ENCODE measurements around the gene CYP2A7. TPM values are rescaled to one million over a fixed set of nuclear protein-coding genes. Genes with fewer than 3 reads are reported as not detected.
A peak's percentile ranks its signal among the peaks of the same experiment; 100 is the strongest.
"Not testable (repeated sequence)": the region's sequence is repeated elsewhere in the genome, so short reads cannot be mapped to it uniquely, and the experiment has no call there.

Gene CYP2A7
- total and polyA plus RNA-seq, 7 experiments from 2014 or later: not detected

- intact Hi-C loops (cut with micrococcal nuclease): no loop called here
- no peak for DNase-seq
- POLR2A ChIA-PET: interaction anchor here (0.6 kb wide), 1 partner anchor 88 kb away, joined by 3 read pairs; no protein-coding TSS in a partner anchor
- peaks cover 0 to 9% of the 10 kb centered on the region in 2 donors for H3K4me1 ChIP-seq (ENCODE audit: control insufficient read depth in 2 of 2, insufficient read depth in 2 of 2, low read length in 2 of 2)
- H3K36me3 ChIP-seq (ENCODE audit: control insufficient read depth in 2 of 3, insufficient read depth in 3 of 3, low read length in 3 of 3): no peaks in the 10 kb centered on the region
- H3K27me3 ChIP-seq (ENCODE audit: control insufficient read depth in 2 of 2, insufficient read depth in 2 of 2, low read length in 2 of 2): no peaks in the 10 kb centered on the region
- Mint-ChIP-seq H3K4me1 (peaks cover 10 to 19% (median 14%) of the 10 kb centered on the region in 7 donors), H3K36me3 (peaks cover 0 to 16% (median 4%) of the 10 kb centered on the region in 5 donors), H3K4me3 (no peak overlapping the region), H3K27me3 (peaks cover 0 to 58% (median 7%) of the 10 kb centered on the region in 5 donors), H3K9me3 (peaks cover 0 to 16% (median 0%) of the 10 kb centered on the region in 11 donors), H3K27ac (no peak overlapping the region)
- no peak overlapping the region for H3K27ac ChIP-seq (ENCODE audit: low read depth, low read length)
- H3K9me3 ChIP-seq (ENCODE audit: control insufficient read depth in 2 of 3, low read length in 3 of 3): no peaks in the 10 kb centered on the region
- H3K4me3 ChIP-seq (ENCODE audit: low read length): no peak overlapping the region
- CTCF ChIA-PET: no interaction called here
- ATAC-seq: no peak
These were observed 9.8 kb downstream of the CYP2A7 start for GRCh38 chr19:40872209-40872608.

- no peak overlapping the region for H3K4me3 ChIP-seq (ENCODE audit: low read length)
- Mint-ChIP-seq H3K4me1 (peaks cover 0 to 3% (median 0%) of the 10 kb centered on the region in 7 donors), H3K36me3 (peaks cover 0 to 10% (median 0%) of the 10 kb centered on the region in 5 donors), H3K27ac (no peak overlapping the region), H3K9me3 (peaks cover 0 to 6% (median 0%) of the 10 kb centered on the region in 11 donors), H3K27me3 (peaks cover 0 to 48% (median 4%) of the 10 kb centered on the region in 5 donors), H3K4me3 (no peak overlapping the region)
- intact Hi-C loops (cut with micrococcal nuclease): loop anchor here in 1 of 2 donors (2.0 kb wide), 1 partner anchor 29 kb away; no protein-coding TSS in a partner anchor
- no peaks in the 10 kb centered on the region for H3K27me3 ChIP-seq (ENCODE audit: control insufficient read depth in 2 of 2, insufficient read depth in 2 of 2, low read length in 2 of 2)
- no peaks in the 10 kb centered on the region for H3K9me3 ChIP-seq (ENCODE audit: control insufficient read depth in 2 of 3, low read length in 3 of 3)
- POLR2A ChIA-PET: no interaction called here
- CTCF ChIA-PET: no interaction called here
- no peaks in the 10 kb centered on the region for H3K4me1 ChIP-seq (ENCODE audit: control insufficient read depth in 2 of 2, insufficient read depth in 2 of 2, low read length in 2 of 2)
- ATAC-seq (no peak), DNase-seq (no peak)
- no peaks in the 10 kb centered on the region for H3K36me3 ChIP-seq (ENCODE audit: control insufficient read depth in 2 of 3, insufficient read depth in 3 of 3, low read length in 3 of 3)
- H3K27ac ChIP-seq (ENCODE audit: low read depth, low read length): no peak overlapping the region
These were observed 14.3 kb downstream of the CYP2A7 start for GRCh38 chr19:40867701-40868100.

- H3K4me1 ChIP-seq (ENCODE audit: control insufficient read depth in 2 of 2, insufficient read depth in 2 of 2, low read length in 2 of 2); intact Hi-C loops (cut with micrococcal nuclease); H3K9me3 Mint-ChIP-seq; DNase-seq; H3K4me1 Mint-ChIP-seq; CTCF ChIA-PET; H3K36me3 Mint-ChIP-seq; ATAC-seq; POLR2A ChIA-PET; H3K4me3 Mint-ChIP-seq; H3K4me3 ChIP-seq (ENCODE audit: low read length); H3K27me3 ChIP-seq (ENCODE audit: control insufficient read depth in 2 of 2, insufficient read depth in 2 of 2, low read length in 2 of 2); H3K27ac ChIP-seq (ENCODE audit: low read depth, low read length); H3K36me3 ChIP-seq (ENCODE audit: control insufficient read depth in 2 of 3, insufficient read depth in 3 of 3, low read length in 3 of 3); H3K9me3 ChIP-seq (ENCODE audit: control insufficient read depth in 2 of 3, low read length in 3 of 3): not testable (repeated sequence)
- peak overlapping the region in 1 of 9 donors; percentile 67 for H3K27ac Mint-ChIP-seq
- H3K27me3 Mint-ChIP-seq: peaks cover 0 to 35% (median 4%) of the 10 kb centered on the region in 5 donors
These were observed 17.1 kb downstream of the CYP2A7 start for GRCh38 chr19:40864739-40865496.

GRCh38 chr19:40862785-40863184 lies 19.2 kb downstream of the CYP2A7 start:
- H3K4me1 ChIP-seq (ENCODE audit: control insufficient read depth in 2 of 2, insufficient read depth in 2 of 2, low read length in 2 of 2): no peaks in the 10 kb centered on the region
- no peaks in the 10 kb centered on the region for H3K36me3 ChIP-seq (ENCODE audit: control insufficient read depth in 2 of 3, insufficient read depth in 3 of 3, low read length in 3 of 3)
- no peaks in the 10 kb centered on the region for H3K9me3 ChIP-seq (ENCODE audit: control insufficient read depth in 2 of 3, low read length in 3 of 3)
- Mint-ChIP-seq H3K4me3 (no peak overlapping the region), H3K36me3 (no peaks in the 10 kb centered on the region), H3K27me3 (peaks cover 0 to 26% (median 4%) of the 10 kb centered on the region in 5 donors), H3K9me3 (no peaks in the 10 kb centered on the region), H3K4me1 (peaks cover 0 to 3% (median 0%) of the 10 kb centered on the region in 7 donors), H3K27ac (no peak overlapping the region)
- DNase-seq: no peak
- ATAC-seq: no peak
- ChIA-PET CTCF (interaction anchor here (0.7 kb wide), 1 partner anchor 442 kb away, joined by 3 read pairs; no protein-coding TSS in a partner anchor), POLR2A (interaction anchor here (0.7 kb wide), 1 partner anchor 515 kb away, joined by 3 read pairs; the partner anchor contains the start of genes C19orf47 and PLD3)
- no peak overlapping the region for H3K4me3 ChIP-seq (ENCODE audit: low read length)
- intact Hi-C loops (cut with micrococcal nuclease): no loop called here
- H3K27me3 ChIP-seq (ENCODE audit: control insufficient read depth in 2 of 2, insufficient read depth in 2 of 2, low read length in 2 of 2): no peaks in the 10 kb centered on the region
- H3K27ac ChIP-seq (ENCODE audit: low read depth, low read length): no peak overlapping the region

- Histone ChIP-seq H3K27me3 (ENCODE audit: control insufficient read depth in 2 of 2, insufficient read depth in 2 of 2, low read length in 2 of 2) (no peaks in the 10 kb centered on the region), H3K4me3 (ENCODE audit: low read length) (no peak overlapping the region), H3K9me3 (ENCODE audit: control insufficient read depth in 2 of 3, low read length in 3 of 3) (no peaks in the 10 kb centered on the region), H3K36me3 (ENCODE audit: control insufficient read depth in 2 of 3, insufficient read depth in 3 of 3, low read length in 3 of 3) (no peaks in the 10 kb centered on the region), H3K27ac (ENCODE audit: low read depth, low read length) (no peak overlapping the region), H3K4me1 (ENCODE audit: control insufficient read depth in 2 of 2, insufficient read depth in 2 of 2, low read length in 2 of 2) (no peaks in the 10 kb centered on the region)
- ChIA-PET POLR2A (interaction anchor here (0.7 kb wide), 1 partner anchor 514 kb away, joined by 3 read pairs; the partner anchor contains the start of genes C19orf47 and PLD3), CTCF (interaction anchor here (0.7 kb wide), 1 partner anchor 442 kb away, joined by 3 read pairs; no protein-coding TSS in a partner anchor)
- intact Hi-C loops (cut with micrococcal nuclease): no loop called here
- Mint-ChIP-seq H3K27ac (no peak overlapping the region), H3K4me1 (peaks cover 0 to 3% (median 0%) of the 10 kb centered on the region in 7 donors), H3K36me3 (no peaks in the 10 kb centered on the region), H3K27me3 (peaks cover 0 to 24% (median 4%) of the 10 kb centered on the region in 5 donors), H3K4me3 (no peak overlapping the region), H3K9me3 (no peaks in the 10 kb centered on the region)
- no peak for ATAC-seq
- DNase-seq: no peak
These were observed 19.7 kb downstream of the CYP2A7 start for GRCh38 chr19:40862333-40862732.

- no peaks in the 10 kb centered on the region for H3K4me1 Mint-ChIP-seq
These were observed 23.9 kb downstream of the CYP2A7 start for GRCh38 chr19:40858109-40858508.

More at GRCh38 chr19:40858109-40858508, 23.9 kb downstream of the CYP2A7 start:
- H3K27me3 ChIP-seq (ENCODE audit: control insufficient read depth in 2 of 2, insufficient read depth in 2 of 2, low read length in 2 of 2): no peaks in the 10 kb centered on the region
- Mint-ChIP-seq H3K36me3 (no peaks in the 10 kb centered on the region), H3K9me3 (no peaks in the 10 kb centered on the region), H3K4me3 (no peak overlapping the region), H3K27me3 (peaks cover 0 to 20% (median 0%) of the 10 kb centered on the region in 5 donors), H3K27ac (peak overlapping the region in 1 of 9 donors; percentile 51)
- no peak for ATAC-seq
- H3K9me3 ChIP-seq (ENCODE audit: control insufficient read depth in 2 of 3, low read length in 3 of 3): no peaks in the 10 kb centered on the region
- H3K36me3 ChIP-seq (ENCODE audit: control insufficient read depth in 2 of 3, insufficient read depth in 3 of 3, low read length in 3 of 3): no peaks in the 10 kb centered on the region
- H3K4me1 ChIP-seq (ENCODE audit: control insufficient read depth in 2 of 2, insufficient read depth in 2 of 2, low read length in 2 of 2): no peaks in the 10 kb centered on the region
- no peak for DNase-seq
- no peak overlapping the region for H3K27ac ChIP-seq (ENCODE audit: low read depth, low read length)
- POLR2A ChIA-PET: no interaction called here
- H3K4me3 ChIP-seq (ENCODE audit: low read length): no peak overlapping the region
- CTCF ChIA-PET: interaction anchor here (1.1 kb wide), 1 partner anchor 39 kb away, joined by 3 read pairs; no protein-coding TSS in a partner anchor
- intact Hi-C loops (cut with micrococcal nuclease): no loop called here
